ENCODE results near the gene IGF1R. TPM values are rescaled to one million over a fixed set of nuclear protein-coding genes. Genes with fewer than 3 reads are reported as not detected.

The IGF1R gene
- total and polyA plus RNA-seq, 8 donors = 8.1 to 50.3 (median 36.0) TPM

DNA sequence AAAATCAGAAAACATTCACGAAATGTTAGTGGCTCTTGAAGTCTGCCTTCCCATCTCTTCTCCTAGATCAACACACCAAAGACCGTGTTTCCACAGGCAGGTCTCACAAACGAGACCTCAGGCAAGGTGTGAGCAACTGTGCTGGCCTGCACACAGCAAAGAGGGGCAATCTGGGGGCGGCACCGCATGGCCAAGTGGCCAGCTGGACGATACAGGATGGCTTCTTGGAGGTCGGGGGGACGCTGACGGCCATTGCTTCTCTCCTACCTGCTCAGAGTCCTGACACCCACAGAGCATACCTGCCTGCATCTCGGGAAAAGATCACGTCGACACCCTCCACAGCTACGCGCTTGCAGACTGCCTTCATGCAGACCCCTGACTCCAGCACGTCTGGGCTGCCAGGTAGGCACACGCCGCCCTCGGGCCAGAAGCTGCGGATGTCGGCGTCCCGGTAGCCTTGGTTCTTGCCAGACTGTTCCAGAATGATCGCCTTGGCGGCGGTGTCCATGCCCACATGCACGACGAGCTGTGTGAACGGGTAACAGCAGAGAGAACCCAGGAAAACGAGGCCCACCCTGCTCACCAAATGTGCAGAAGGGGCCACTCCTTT is 320.9 kb downstream of the IGF1R start:
- intact Hi-C loops (cut with DNase I) = no loop called here
- H3K36me3 ChIP-seq = no peaks in the 10 kb centered on the region
- H3K4me1 ChIP-seq = no peaks in the 10 kb centered on the region
- no peaks in the 10 kb centered on the region for H3K27me3 ChIP-seq
- 92% methylated on average over 28 to 29 of the region's 29 CpGs for WGBS, 2 donors
- FAIRE-seq (no peak), DNase-seq (no peak), ATAC-seq (no peak)
- TF ChIP-seq, protein P1, sequence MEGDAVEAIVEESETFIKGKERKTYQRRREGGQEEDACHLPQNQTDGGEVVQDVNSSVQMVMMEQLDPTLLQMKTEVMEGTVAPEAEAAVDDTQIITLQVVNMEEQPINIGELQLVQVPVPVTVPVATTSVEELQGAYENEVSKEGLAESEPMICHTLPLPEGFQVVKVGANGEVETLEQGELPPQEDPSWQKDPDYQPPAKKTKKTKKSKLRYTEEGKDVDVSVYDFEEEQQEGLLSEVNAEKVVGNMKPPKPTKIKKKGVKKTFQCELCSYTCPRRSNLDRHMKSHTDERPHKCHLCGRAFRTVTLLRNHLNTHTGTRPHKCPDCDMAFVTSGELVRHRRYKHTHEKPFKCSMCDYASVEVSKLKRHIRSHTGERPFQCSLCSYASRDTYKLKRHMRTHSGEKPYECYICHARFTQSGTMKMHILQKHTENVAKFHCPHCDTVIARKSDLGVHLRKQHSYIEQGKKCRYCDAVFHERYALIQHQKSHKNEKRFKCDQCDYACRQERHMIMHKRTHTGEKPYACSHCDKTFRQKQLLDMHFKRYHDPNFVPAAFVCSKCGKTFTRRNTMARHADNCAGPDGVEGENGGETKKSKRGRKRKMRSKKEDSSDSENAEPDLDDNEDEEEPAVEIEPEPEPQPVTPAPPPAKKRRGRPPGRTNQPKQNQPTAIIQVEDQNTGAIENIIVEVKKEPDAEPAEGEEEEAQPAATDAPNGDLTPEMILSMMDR (IDR thresholded peaks at IDR 0.05) = no peak
- H3K9me3 ChIP-seq = no peaks in the 10 kb centered on the region
- no peak overlapping the region for H3K4me3 ChIP-seq
- no peak overlapping the region for H3K27ac ChIP-seq

DNA sequence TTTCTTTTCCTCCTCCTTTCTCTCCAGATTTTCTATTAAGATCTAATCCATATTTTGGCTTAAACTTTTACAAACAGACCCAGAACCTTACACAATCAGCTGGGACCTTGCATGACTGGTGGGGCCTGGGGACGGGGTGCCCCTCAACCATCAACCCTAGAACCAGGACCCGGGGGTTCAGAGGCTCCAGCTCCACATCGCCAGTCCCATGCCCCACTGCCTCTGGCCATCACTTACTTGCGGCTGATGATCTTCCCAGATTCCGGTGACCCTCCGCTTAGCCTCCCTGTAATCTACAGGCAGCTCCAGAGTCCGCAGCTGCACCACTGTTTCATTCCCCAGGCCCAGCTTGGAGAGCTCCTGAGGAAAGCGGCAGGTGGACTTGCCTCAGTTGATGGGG is 322.5 kb downstream of the IGF1R start:
- H3K27me3 ChIP-seq = no peaks in the 10 kb centered on the region
- no peaks in the 10 kb centered on the region for H3K36me3 ChIP-seq
- ATAC-seq (no peak), FAIRE-seq (no peak), DNase-seq (no peak)
- TF ChIP-seq, protein P1 (IDR thresholded peaks at IDR 0.05) = no peak
- H3K4me1 ChIP-seq = no peaks in the 10 kb centered on the region
- 93% methylated on average over 8 of the region's 8 CpGs for WGBS, 2 donors
- intact Hi-C loops (cut with DNase I) = no loop called here
- no peaks in the 10 kb centered on the region for H3K9me3 ChIP-seq
- H3K27ac ChIP-seq = no peak overlapping the region
- H3K4me3 ChIP-seq = no peak overlapping the region

DNA sequence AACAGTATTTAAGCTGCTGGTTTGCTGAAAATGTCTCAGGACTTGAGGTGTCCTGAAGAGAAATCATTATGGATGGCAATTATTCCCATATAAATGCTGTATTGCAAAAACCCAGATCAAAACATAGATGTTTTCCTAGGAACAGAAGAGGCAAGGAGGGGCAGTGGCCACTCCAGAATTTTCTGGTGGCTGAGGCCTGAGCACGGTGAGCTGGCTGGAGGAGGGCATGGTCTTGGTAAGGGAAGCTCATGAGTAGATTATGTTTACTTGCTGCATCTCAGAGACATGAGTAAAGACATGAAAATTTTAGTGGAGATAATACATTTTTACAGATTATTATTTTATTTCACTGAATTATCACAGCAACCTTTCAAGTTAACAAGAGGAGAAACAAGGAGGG is 328.2 kb downstream of the IGF1R start:
- DNase-seq (no peak), ATAC-seq (no peak), FAIRE-seq (no peak)
- no peaks in the 10 kb centered on the region for H3K36me3 ChIP-seq
- TF ChIP-seq, protein P1 (IDR thresholded peaks at IDR 0.05) = no peak
- no peaks in the 10 kb centered on the region for H3K4me1 ChIP-seq
- H3K9me3 ChIP-seq = no peaks in the 10 kb centered on the region
- no peak overlapping the region for H3K27ac ChIP-seq
- no peak overlapping the region for H3K4me3 ChIP-seq
- H3K27me3 ChIP-seq = no peaks in the 10 kb centered on the region
- intact Hi-C loops (cut with DNase I) = no loop called here
- WGBS, 2 donors = 96 to 100% methylated on average over 1 of the region's 1 CpG

DNA sequence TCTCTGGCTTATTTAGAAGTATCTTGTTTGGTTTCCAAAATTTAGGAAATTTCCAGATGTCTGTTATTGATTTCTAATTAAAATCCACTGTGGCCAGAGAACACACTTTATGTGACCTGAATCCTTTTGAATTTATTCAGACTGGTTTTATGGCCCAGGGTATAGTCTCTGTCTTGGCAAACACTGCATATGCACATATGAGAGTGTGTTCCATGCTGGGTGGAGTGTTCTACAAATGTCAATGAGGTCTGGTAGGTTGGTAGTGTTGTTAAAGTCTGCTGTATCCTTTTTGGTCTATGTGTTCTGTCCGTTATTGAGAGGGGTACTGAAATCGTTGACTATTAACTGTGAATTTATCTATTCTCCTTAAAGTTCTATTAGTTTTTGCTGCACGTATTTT is 329.1 kb downstream of the IGF1R start:
- Histone ChIP-seq H3K27me3 (no peaks in the 10 kb centered on the region), H3K4me3 (no peak overlapping the region), H3K27ac (no peak overlapping the region), H3K4me1 (no peaks in the 10 kb centered on the region), H3K36me3 (no peaks in the 10 kb centered on the region), H3K9me3 (no peaks in the 10 kb centered on the region)
- intact Hi-C loops (cut with DNase I) = no loop called here
- DNase-seq (no peak), FAIRE-seq (no peak), ATAC-seq (no peak)
- 79 to 88% methylated on average over 3 of the region's 3 CpGs for WGBS, 2 donors
- TF ChIP-seq, protein P1 (IDR thresholded peaks at IDR 0.05) = no peak

DNA sequence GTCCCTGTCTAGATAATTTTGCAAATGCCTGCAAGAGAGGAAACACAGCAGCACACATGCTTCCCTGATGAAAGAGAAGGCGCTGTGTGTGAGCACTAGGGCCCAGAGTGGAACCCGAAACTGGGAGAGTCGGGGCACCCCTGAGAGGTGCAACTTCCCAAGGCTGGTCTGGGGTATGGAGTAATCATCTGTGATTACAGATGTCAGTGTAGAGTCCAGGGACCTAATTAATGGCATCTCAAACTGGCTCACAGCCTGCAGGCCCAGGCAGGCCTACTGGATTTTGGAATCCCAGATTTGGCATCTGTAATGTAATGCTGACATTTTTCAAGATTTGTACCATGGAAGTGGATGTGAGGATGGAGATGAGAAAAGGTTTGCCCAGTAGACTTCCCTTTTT is 329.8 kb downstream of the IGF1R start:
- H3K27ac ChIP-seq = no peak overlapping the region
- DNase-seq = no peak
- TF ChIP-seq, protein P1 (IDR thresholded peaks at IDR 0.05) = no peak
- H3K4me1 ChIP-seq = no peaks in the 10 kb centered on the region
- H3K4me3 ChIP-seq = no peak overlapping the region
- no peaks in the 10 kb centered on the region for H3K27me3 ChIP-seq
- intact Hi-C loops (cut with DNase I) = no loop called here
- no peak for FAIRE-seq
- no peak for ATAC-seq
- H3K9me3 ChIP-seq = no peaks in the 10 kb centered on the region
- H3K36me3 ChIP-seq = no peaks in the 10 kb centered on the region
- 90 to 93% methylated on average over 3 of the region's 3 CpGs for WGBS, 2 donors

Measured in pancreas (tissue), 10 donors.